Karpas-422 (cell line): Measurements from ENCODE around the gene OR11H12. TPM values are rescaled to one million over a fixed set of nuclear protein-coding genes. Genes with fewer than 3 reads are reported as not detected.
"Not testable (repeated sequence)": the region's sequence is repeated elsewhere in the genome, so short reads cannot be mapped to it uniquely, and the experiment has no call there.

Source experiments
- DNase-seq: peaks from one replicate; pipeline ENCODE4 v3.0.0-alpha.2; 2015
- H2AFZ ChIP-seq: fragments of 200-600 bp; sonication (generic); 2 replicates; pipeline ENCODE4 v1.6.1; 2014; ENCODE audit warnings: antibody characterized with exemption, low read length, mixed read lengths
- H3K27ac ChIP-seq: fragments of 200-600 bp; sonication (generic); 2 replicates; pipeline ENCODE4 v1.5.1; 2014; ENCODE audit warnings: mild to moderate bottlenecking, low read length, moderate library complexity
- H3K27me3 ChIP-seq: fragments of 200-600 bp; sonication (generic); 2 replicates; pipeline ENCODE4 v1.6.1; 2014; ENCODE audit warnings: low read length, mixed read lengths
- H3K36me3 ChIP-seq: fragments of 200-600 bp; sonication (generic); 2 replicates; pipeline ENCODE4 v1.6.1; 2014; ENCODE audit warnings: low read length, mixed read lengths; ENCODE audit not compliant: insufficient read depth
- H3K4me1 ChIP-seq: fragments of 200-600 bp; sonication (generic); 2 replicates; pipeline ENCODE4 v1.6.1; 2014; ENCODE audit warnings: mild to moderate bottlenecking, low read length, mixed read lengths
- H3K4me2 ChIP-seq: fragments of 200-600 bp; sonication (generic); 2 replicates; pipeline ENCODE4 v1.6.1; 2014; ENCODE audit warnings: low read length, low read depth, mild to moderate bottlenecking; ENCODE audit not compliant: poor library complexity, severe bottlenecking
- H3K4me3 ChIP-seq: fragments of 200-600 bp; sonication (generic); 2 replicates; pipeline ENCODE4 v1.5.1; 2014; ENCODE audit warnings: mild to moderate bottlenecking, antibody characterized with exemption, low read length, mixed read lengths
- H3K79me2 ChIP-seq: fragments of 200-600 bp; sonication (generic); 2 replicates; pipeline ENCODE4 v1.6.1; 2014; ENCODE audit warnings: mild to moderate bottlenecking, low read length, mixed read lengths
- H3K9ac ChIP-seq: fragments of 200-600 bp; sonication (generic); 2 replicates; pipeline ENCODE4 v1.6.0; 2014; ENCODE audit warnings: low read length
- H3K9me2 ChIP-seq: fragments of 200-600 bp; sonication (generic), shearing (Covaris generic); replicated peaks from 2 replicates; pipeline ENCODE4 v1.6.0; 2014; ENCODE audit warnings: mild to moderate bottlenecking, low read length, moderate library complexity; ENCODE audit not compliant: insufficient read depth
- H3K9me3 ChIP-seq: fragments of 300-700, 200-600 bp; sonication (generic); 2 replicates; pipeline ENCODE4 v1.6.1; 2014; ENCODE audit warnings: low read length, mixed read lengths
- H4K20me1 ChIP-seq: fragments of 200-600 bp; sonication (generic); 2 replicates; pipeline ENCODE4 v1.6.1; 2014; ENCODE audit warnings: mild to moderate bottlenecking, antibody characterized with exemption, low read length, low read depth; ENCODE audit not compliant: insufficient read depth
- total RNA-seq: library from RNA; depleted of rRNA; stranded (reverse); fragments of >200 nt; shearing (Covaris generic); gene quantifications from 2 replicates; pipeline ENCODE4 v1.2.3, GENCODE V29; 2014; ENCODE audit warnings: low replicate concordance; rRNA removed

Gene OR11H12, protein sequence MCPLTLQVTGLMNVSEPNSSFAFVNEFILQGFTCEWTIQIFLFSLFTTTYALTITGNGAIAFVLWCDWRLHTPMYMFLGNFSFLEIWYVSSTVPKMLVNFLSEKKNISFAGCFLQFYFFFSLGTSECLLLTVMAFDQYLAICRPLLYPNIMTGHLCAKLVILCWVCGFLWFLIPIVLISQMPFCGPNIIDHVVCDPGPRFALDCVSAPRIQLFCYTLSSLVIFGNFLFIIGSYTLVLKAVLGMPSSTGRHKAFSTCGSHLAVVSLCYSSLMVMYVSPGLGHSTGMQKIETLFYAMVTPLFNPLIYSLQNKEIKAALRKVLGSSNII
- not detected in 2 replicates for total RNA-seq

DNA sequence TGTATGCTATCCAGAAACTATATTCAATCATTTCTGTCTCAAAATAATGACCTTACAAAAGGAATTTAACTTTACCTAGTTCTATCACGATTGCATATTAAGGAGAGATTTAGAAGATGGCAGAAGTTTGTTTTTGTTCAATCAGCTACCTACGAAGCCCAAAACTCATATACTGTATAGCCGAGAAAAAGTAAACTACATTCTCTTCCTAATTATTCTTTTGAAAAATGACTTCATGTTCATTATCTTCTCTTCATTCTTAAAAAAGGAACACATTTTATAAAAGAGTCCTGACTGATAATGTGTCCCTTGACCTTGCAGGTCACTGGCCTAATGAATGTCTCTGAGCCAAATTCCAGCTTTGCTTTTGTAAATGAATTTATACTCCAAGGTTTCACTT lies at the start of gene OR11H12:
Gene OR11H12, plus strand, starts transcription at position 301 of the 400 bp plus-strand sequence. Its CDS starts 0 bp downstream, at position 301.
- not testable (repeated sequence) for H4K20me1 ChIP-seq, H3K9me3 ChIP-seq, H3K9ac ChIP-seq, H3K79me2 ChIP-seq, H3K4me2 ChIP-seq, H3K9me2 ChIP-seq, DNase-seq, H3K27ac ChIP-seq, H3K27me3 ChIP-seq, H3K36me3 ChIP-seq, H3K4me3 ChIP-seq, H3K4me1 ChIP-seq, H2AFZ ChIP-seq

DNA sequence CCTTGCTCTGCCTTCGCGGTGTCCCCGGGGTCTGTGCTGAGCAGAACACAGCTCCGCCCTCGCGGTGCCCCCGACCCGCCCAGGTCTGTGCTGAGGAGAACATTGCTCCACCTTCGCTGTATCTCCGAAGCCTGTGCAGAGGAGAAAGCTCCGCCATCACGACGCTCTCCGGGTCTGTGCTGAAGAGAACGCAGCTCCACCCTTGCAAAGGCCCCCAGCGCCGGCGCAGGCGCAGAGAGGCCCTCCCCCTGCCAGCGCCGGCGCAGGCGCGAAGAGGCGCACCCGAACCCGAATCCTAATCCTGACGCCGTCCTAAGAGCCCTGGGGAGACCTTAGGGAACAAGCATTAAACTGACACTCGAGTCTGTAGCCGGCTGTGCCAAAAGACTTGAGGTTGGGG lies 18.0 kb upstream of the OR11H12 start:
- not testable (repeated sequence) for H3K9me3 ChIP-seq

DNA sequence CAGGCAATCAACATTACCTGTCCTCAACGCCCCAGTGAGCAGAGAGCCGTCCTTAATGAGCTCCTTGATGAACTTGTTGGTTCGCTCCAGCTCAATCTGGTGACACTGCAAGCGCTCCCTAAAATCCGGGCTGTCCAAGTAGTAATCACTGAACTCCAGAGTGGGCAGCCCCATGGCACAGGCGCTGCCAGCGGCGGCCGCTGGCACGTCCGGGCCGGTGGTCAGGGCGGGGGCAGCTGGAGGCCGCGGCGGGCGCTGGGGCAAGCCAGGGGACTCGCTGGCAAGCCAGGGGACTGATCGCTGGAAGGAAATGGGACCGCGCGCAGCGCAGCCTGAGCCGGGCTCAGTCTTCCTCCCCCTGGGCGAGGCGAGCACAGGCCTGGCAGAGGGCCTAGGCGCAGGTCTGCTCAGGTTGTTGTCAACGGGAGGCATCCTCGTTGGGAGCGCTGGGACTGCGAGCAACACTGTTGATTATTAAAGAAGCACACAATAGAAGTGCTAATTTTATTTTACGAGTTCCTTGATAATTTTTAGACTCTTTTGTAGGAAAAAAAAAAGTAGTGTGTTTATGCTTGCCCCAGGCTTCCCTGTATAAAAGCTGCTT lies 25.8 kb downstream of the OR11H12 start:
- H3K4me2 ChIP-seq, H2AFZ ChIP-seq, H3K9me3 ChIP-seq, H3K27ac ChIP-seq, H3K4me1 ChIP-seq, H3K27me3 ChIP-seq, DNase-seq, H3K9ac ChIP-seq, H3K36me3 ChIP-seq, H3K79me2 ChIP-seq, H3K9me2 ChIP-seq, H4K20me1 ChIP-seq, H3K4me3 ChIP-seq: not testable (repeated sequence)

More for the DNA sequence above, 18.0 kb upstream of the OR11H12 start:
- not testable (repeated sequence) for H3K9ac ChIP-seq, H4K20me1 ChIP-seq, H3K36me3 ChIP-seq, H3K4me1 ChIP-seq, H3K27ac ChIP-seq, DNase-seq, H3K79me2 ChIP-seq, H3K9me2 ChIP-seq, H3K27me3 ChIP-seq, H3K4me2 ChIP-seq, H2AFZ ChIP-seq, H3K4me3 ChIP-seq

DNA sequence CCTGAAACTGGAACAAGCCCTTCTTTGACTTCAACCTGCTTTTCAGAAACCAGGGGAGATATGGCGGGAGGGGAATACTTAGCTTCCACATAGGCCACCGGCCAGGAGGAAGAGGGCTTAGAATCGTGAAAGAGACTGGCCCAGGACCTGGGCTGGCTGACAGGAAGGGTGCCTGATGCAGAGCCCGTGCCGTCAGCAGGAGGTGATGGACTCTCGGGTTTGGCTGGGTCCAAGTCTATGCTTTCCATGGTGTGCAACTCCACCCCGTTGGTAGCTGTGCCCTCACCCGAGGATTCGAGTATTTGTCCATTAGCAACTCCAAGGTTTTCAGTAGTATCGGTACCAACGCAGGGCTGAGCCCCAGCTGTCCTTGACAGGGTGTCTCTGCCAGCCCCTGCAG lies 35.1 kb downstream of the OR11H12 start:
- H3K4me1 ChIP-seq, H3K27me3 ChIP-seq, H3K4me3 ChIP-seq, H3K4me2 ChIP-seq, H2AFZ ChIP-seq, H3K36me3 ChIP-seq, H3K9me2 ChIP-seq, H3K27ac ChIP-seq, H3K79me2 ChIP-seq, DNase-seq, H3K9me3 ChIP-seq, H4K20me1 ChIP-seq, H3K9ac ChIP-seq: not testable (repeated sequence)

DNA sequence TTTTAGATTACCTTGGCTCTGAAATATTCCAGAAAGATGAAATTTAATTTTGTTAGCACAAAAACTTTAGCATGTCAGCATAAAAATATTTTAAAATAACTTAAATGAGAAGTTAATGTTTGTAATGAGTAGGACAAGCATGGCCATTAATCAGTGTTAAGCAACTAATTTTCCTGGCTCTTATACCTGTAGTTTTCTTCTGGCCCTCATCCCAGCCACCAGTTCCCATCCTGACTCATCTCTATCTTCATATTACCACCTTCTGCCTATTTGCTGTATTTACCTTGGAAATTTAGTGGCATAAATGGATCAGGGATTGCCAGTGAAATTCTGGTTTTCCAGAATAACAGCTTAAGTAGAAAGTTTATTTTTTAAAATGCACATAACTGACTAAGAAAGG lies 37.1 kb downstream of the OR11H12 start:
- not testable (repeated sequence) for H3K9me3 ChIP-seq, H3K79me2 ChIP-seq, H3K4me3 ChIP-seq, H2AFZ ChIP-seq, H3K27ac ChIP-seq, H4K20me1 ChIP-seq, H3K9me2 ChIP-seq, H3K9ac ChIP-seq, H3K4me1 ChIP-seq, DNase-seq, H3K27me3 ChIP-seq, H3K36me3 ChIP-seq, H3K4me2 ChIP-seq

DNA sequence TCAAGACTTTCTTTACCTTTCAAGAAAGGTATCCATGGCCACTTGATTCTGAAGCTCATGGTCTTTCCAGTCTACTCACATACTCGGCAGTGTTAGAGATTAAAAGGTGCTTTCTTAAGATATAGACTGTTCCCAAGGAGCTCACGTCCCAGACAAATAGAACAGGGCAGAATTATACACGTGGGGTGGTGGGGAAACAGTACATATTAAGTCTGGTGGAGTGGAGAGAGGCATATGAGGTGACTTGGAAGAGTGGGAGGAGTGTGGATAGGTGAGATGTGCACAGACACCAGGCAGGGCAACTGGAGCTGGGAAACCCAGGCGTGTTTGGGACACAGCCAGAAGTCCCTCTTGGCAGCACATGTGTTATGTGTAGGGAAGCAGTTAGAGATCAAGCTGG lies 37.9 kb downstream of the OR11H12 start:
- not testable (repeated sequence) for H3K79me2 ChIP-seq, H3K4me3 ChIP-seq, H3K9me3 ChIP-seq, H2AFZ ChIP-seq, H3K27ac ChIP-seq, H3K9ac ChIP-seq, H3K27me3 ChIP-seq, H3K9me2 ChIP-seq, H3K4me1 ChIP-seq, H4K20me1 ChIP-seq, H3K4me2 ChIP-seq, H3K36me3 ChIP-seq, DNase-seq

DNA sequence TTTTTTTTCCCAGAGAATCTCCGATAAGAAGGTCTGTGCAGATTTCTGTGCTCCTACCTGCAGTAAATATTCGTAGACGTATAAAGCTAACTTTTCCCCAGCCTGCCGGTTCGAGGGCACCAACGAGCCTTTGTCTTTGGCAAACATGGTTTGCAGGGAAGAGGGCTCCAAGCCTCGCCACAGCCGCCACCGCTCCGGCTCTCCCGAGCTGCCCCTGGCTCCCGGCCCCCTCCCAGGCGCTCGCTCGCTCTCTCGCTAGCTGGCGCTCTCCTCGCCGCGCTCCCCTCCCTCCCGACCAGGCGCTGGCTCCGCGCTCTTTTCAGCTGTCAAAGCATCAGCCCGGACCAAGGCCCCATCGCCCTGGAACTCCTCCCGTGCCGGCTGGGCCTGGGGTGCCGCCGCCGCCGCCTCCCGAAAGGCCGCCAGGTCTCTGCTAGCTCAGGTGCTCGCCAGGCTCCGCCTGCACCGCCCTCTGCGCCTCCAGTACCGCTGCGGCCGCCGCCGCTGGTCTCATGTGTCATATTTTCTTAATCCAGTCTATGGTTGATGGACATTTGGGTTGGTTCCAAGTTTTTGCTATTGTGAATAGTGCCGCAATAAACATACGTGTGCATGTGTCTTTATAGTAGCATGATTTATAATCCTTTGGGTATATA lies 45.3 kb downstream of the OR11H12 start:
- not testable (repeated sequence) for H4K20me1 ChIP-seq, H3K36me3 ChIP-seq, H3K4me2 ChIP-seq, H3K79me2 ChIP-seq, H3K9ac ChIP-seq, H3K27ac ChIP-seq, H3K9me2 ChIP-seq, H2AFZ ChIP-seq, H3K4me3 ChIP-seq, H3K9me3 ChIP-seq, H3K27me3 ChIP-seq, H3K4me1 ChIP-seq
- DNase-seq = peak; percentile 20
